SK-N-MC (cell line): Measurements from ENCODE around the gene PRELID3B.

Experiments used
- DNase-seq: peaks from one replicate; pipeline ENCODE4 v3.0.0-alpha.2; 2011; ENCODE audit warnings: low read depth, low spot score
- H3K27ac ChIP-seq: fragments of 200-600 bp; sonication (generic); 2 replicates; pipeline ENCODE4 v1.5.1; 2016; ENCODE audit warnings: mixed run types
- H3K36me3 ChIP-seq: fragments of 200-600 bp; sonication (generic); 2 replicates; pipeline ENCODE4 v1.6.1; 2017; ENCODE audit warnings: antibody characterized with exemption, low read length, mixed read lengths; ENCODE audit not compliant: insufficient read depth
- H3K4me3 ChIP-seq: fragments of 200-600 bp; sonication (generic); 2 replicates; pipeline ENCODE4 v1.5.1; 2016
- H3K9ac ChIP-seq: fragments of 200-600 bp; sonication (generic); 2 replicates; pipeline ENCODE4 v1.8.0; 2017; ENCODE audit warnings: mixed run types, mixed read lengths; ENCODE audit not compliant: insufficient read length
- H3K9me3 ChIP-seq: fragments of 200-600 bp; sonication (generic); 2 replicates; pipeline ENCODE4 v1.6.1; 2017; ENCODE audit warnings: low read depth, mild to moderate bottlenecking, antibody characterized with exemption, low read length, moderate library complexity, mixed read lengths
- EZH2 ChIP-seq: fragments of 200-600 bp; sonication (generic); IDR thresholded peaks from one replicate; pipeline ENCODE4 v1.6.1; 2017; ENCODE audit warnings: antibody characterized with exemption
- FOXP2 ChIP-seq: optimal IDR thresholded peaks from 2 replicates; pipeline ENCODE3; 2011; ENCODE audit warnings: mild to moderate bottlenecking, moderate library complexity; ENCODE audit not compliant: insufficient read depth; ENCODE audit errors: extremely low read length, control extremely low read depth
- POLR2AphosphoS5 ChIP-seq: IDR thresholded peaks from 2 replicates; pipeline ENCODE4 v1.6.1; 2012; ENCODE audit warnings: mild to moderate bottlenecking, low read depth, low read length, borderline replicate concordance

Gene PRELID3B

GRCh38 chr20:59017493-59018231 is 24.9 kb downstream of the PRELID3B start:
- TF ChIP-seq FOXP2 (no peak), POLR2AphosphoS5 (no peak), EZH2 (no peak)
- Histone ChIP-seq H3K27ac (peak overlapping the region; percentile 31; the same call in 1 of the 2 replicates), H3K4me3 (no peak overlapping the region), H3K36me3 (peaks cover 5% of the 10 kb centered on the region; the same call in 1 of the 2 replicates), H3K9me3 (no peaks in the 10 kb centered on the region), H3K9ac (no peak overlapping the region)
- DNase-seq, result no peak

- no peak overlapping the region for H3K9ac ChIP-seq
- H3K27ac ChIP-seq, result peak overlapping the region; percentile 31; the same call in 1 of the 2 replicates
- no peaks in the 10 kb centered on the region for H3K36me3 ChIP-seq
- no peak overlapping the region for H3K4me3 ChIP-seq
- TF ChIP-seq EZH2, result no peak
- TF ChIP-seq FOXP2, result no peak
- no peak for TF ChIP-seq POLR2AphosphoS5
- H3K9me3 ChIP-seq, result no peaks in the 10 kb centered on the region
- DNase-seq, result no peak
Measured at GRCh38 chr20:59016795-59017492, 25.6 kb downstream of the PRELID3B start.

- no peak overlapping the region for H3K27ac ChIP-seq
- no peak overlapping the region for H3K4me3 ChIP-seq
Measured at GRCh38 chr20:59015812-59016711, 26.5 kb downstream of the PRELID3B start.

GRCh38 chr20:59015411-59015810 is 27.2 kb downstream of the PRELID3B start:
- no peak overlapping the region for H3K9ac ChIP-seq
- H3K27ac ChIP-seq, result no peak overlapping the region
- H3K36me3 ChIP-seq, result no peaks in the 10 kb centered on the region
- TF ChIP-seq FOXP2 (no peak), EZH2 (no peak), POLR2AphosphoS5 (no peak)
- H3K4me3 ChIP-seq, result no peak overlapping the region
- DNase-seq, result no peak
- H3K9me3 ChIP-seq, result no peaks in the 10 kb centered on the region

More at GRCh38 chr20:59015812-59016711, 26.5 kb downstream of the PRELID3B start:
- Histone ChIP-seq H3K36me3 (no peaks in the 10 kb centered on the region), H3K9me3 (no peaks in the 10 kb centered on the region), H3K9ac (no peak overlapping the region)
- TF ChIP-seq FOXP2 (no peak), EZH2 (no peak), POLR2AphosphoS5 (no peak)
- DNase-seq, result no peak

- TF ChIP-seq FOXP2 (no peak), EZH2 (no peak), POLR2AphosphoS5 (no peak)
- Histone ChIP-seq H3K9me3 (no peaks in the 10 kb centered on the region), H3K27ac (no peak overlapping the region), H3K9ac (no peak overlapping the region), H3K4me3 (no peak overlapping the region), H3K36me3 (no peaks in the 10 kb centered on the region)
- DNase-seq, result no peak
Measured at GRCh38 chr20:59014680-59015389, 27.8 kb downstream of the PRELID3B start.

- Histone ChIP-seq H3K4me3 (no peak overlapping the region), H3K9ac (no peak overlapping the region), H3K9me3 (no peaks in the 10 kb centered on the region), H3K36me3 (no peaks in the 10 kb centered on the region), H3K27ac (no peak overlapping the region)
- DNase-seq, result no peak
- TF ChIP-seq EZH2, result no peak
- no peak for TF ChIP-seq FOXP2
- TF ChIP-seq POLR2AphosphoS5, result no peak
Measured at GRCh38 chr20:59013959-59014608, 28.5 kb downstream of the PRELID3B start.
